GM18858 (cell line): Measurements from ENCODE around the gene SSBP2.
"Not testable (repeated sequence)": the region's sequence is repeated elsewhere in the genome, so short reads cannot be mapped to it uniquely, and the experiment has no call there.

Experiments used
- ATAC-seq: cut with Tn5 transposase; IDR thresholded peaks from one replicate; pipeline ENCODE4 v1.9.1; 2021; ENCODE audit not compliant: unreplicated experiment

The SSBP2 gene

DNA sequence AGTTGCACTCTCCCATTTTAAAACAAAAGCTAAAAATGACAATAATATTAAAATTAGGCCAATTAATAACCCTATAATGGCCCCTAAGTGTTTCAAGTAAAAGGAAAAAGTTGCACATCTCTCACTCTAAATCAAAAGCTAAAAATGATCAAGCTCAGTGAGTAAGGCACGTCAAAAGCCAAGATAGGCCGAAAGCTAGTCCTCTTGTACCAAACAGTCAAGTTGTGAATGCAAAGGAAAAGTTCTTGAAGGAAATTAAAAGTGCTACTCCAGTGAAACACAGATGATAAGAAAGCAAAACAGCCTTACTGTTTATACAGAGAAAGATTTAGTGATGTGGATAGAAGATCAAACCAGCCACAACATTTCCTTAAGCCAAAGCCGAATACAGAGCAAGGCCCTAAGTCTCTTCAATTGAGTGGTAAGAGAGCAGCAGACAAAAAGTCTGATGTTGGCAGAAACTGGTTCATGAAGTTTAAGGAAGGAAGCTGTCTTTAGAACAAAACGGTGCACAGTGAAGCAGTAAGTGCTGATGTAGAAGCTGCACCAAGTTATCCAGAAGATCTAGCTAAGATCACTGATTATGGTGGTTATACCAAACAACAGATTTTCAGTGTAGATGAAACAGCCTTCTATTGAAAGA, 212.9 kb downstream of the SSBP2 start:
- ATAC-seq: no peak

DNA sequence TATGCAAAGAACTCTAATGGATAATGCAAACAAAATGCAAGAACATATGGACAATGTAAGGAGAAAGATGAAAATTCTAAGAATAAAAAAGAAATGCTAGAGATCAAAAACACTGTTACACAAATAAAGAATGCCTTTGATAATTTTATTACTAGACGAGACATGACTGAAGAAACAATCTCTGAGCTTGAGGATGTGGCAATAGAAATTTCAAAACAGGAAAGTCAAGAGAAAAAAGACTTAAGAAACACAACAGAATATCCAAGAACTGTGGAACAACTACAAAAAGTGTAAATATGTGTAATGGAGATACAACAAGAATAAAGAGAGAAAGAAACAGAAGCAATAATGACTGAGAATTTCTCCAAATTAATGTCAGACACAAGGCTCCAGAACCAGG, 216.5 kb downstream of the SSBP2 start:
- ATAC-seq: no peak

DNA sequence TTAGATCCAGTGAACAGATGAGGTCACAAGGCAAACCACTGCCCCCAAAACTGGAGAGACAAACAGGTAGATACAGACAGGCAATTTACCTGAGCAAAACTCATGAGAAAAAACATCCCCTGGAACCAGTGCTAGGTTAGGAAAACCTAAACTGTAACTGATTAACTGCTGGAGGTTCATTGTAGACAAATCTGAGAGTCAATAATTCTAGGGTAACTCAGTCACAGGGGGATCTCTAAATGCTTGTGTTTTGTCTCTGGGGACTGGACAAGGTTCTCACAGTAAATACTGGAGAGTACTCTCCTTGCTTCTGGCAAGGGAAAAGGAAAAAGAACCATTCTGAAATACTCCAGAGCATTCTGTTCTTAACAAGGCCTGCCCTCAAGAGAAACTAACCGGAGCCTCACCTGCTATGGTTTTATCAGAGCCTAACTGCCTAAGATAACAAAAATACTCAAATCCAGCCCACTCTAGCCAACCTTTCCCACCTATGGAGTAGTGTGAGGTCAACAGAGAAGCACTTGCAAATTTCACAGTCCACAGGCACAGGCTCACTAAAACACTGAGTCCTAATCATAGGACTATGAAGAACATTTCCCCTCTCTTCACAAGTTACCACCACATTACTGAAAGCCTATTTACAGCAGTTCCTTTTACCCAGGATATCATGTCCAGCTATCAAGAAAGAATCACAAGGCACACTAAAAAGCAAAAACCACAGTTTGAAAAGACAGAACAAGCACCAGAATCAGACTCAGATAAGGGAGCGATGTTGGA, 217.1 kb downstream of the SSBP2 start:
- no peak for ATAC-seq

DNA sequence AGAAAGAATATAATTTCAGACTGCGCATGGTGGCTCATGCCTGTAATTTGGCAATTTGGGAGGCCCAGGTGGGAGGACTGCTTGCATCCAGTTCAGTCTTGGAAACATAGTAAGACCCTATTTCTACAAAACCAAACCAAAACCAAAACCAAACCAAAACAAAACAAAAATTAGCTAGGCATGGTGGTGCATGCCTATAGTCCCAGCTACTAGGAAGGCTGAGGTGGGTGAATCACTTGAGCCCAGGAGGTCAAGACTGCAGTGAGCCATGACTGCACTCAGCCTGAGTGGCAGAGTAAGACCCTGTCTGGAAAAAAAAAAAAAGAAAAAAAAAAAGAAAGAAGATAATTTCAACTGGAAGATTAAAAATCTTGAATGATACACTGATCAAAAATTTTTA, 220.0 kb downstream of the SSBP2 start:
- ATAC-seq: no peak

DNA sequence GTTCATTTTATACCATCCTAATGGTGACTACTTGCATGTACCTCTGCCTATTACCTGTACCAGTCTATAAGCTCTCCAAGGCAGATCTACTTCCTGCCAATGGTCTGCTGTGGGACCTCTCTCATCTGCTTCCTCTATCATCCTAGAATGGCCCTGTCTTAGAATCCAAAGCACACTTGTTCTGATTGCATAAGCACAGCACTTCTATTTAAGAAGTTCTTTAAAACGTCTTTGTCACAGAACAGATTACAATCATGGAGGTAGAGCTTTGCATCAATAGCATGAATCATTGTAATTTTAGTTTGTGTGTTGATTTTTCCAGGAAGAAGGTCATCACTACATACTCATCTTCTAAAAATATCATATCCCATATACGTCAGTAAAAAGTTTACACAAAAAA, 225.2 kb downstream of the SSBP2 start:
- no peak for ATAC-seq

DNA sequence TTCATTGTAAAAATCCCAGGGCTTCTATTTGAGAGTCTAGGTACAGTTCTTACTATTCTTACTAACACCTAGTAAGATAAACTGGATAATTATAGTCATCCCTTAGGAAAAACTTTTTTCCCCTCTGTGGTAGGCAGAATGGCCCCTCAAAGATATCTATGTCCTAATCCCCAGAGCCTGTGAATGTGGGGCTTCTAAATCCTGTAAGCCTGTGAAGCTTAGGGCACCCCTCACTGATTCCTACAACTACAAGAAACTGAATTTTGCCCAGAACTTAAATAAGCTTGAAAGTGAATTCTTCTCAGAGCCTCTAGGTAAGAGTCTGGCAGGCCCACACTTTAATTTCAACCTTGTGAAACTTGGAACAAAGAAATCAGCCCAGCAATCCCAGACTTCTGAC, 226.9 kb downstream of the SSBP2 start:
- no peak for ATAC-seq

DNA sequence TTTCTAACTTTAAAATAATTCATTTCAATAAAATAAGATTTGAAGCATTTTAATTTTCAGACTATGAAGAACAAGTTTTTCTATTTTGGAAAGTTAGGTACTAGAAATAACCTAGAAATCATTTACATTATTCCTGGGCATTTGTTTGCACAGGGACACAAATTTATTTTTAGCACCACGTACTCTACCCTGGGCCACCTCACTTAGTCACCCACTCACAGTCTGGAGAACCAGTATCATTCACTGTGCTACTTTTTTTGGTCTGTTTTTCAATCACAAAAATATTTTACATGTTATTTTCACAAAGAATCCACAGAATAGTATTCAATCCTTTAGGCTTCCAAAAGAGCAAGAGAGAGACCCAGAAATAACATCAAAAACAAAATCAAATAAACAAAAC, 228.3 kb downstream of the SSBP2 start:
- no peak for ATAC-seq

DNA sequence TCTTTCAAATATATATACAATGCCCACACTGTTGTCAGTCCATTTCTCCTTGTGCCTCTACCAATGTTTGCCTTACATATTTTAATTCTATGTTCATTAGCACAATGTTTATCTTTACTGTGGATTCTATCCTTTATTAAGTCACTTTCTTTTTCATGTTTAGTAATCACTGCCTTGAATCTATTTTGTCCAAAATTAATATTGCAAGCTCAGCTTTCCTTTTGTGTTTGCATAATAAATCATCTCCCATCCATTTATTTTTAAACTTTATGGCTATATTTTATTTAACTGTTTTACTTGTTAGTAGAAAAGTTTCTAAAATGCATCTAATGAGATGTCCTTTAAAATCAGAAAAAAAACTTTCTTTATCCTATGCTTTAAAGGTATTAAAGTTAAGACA, 230.1 kb downstream of the SSBP2 start:
- ATAC-seq: no peak

DNA sequence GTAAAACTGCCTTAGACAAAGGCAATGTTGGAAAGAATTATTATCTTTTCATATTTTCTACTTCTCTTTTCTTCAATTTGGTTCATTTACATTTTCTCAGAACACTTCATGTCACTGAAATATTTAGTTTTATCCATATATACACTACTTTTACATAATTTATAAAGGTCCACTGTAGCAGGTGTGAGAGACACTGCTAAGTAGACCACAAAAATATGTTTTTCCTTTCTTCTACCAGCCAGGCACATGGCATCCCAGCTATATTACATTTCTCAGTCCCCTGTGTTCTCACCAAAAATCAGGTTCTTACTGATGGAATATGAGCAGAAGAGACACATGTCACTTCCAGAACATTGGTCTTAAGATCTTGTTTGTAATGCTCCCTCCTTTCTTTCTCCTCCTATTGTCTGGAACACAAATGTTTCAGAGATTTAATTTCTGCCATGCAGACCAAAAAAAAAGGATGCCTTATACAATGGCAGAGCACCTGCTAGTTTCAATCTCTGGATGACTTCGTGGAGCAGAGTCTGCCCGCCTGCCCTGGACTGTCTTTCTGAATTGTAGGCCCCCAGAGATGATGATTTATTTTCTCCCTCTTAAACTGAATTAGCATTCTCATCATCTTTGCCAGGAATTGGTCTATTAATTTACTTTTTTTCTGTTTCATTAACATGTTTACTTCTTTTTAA, 231.5 kb downstream of the SSBP2 start:
- ATAC-seq: no peak

DNA sequence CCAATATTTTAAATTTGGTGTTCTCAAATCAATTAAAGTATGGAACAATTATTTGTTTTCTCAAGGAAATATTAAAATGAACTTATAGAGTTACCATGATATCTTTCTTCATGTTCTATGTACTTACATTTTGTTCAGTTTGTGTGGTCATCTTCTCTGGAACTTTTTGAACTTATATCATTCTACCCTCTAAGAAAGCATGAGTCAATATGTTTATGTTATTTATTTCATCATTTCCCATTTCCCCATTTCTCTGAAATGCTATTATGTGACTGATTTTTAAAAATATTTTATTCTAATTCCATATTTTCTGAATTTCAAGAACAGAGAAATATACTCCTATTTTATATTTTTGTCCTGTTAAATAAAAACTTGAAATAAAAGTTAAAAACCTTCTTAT, 233.4 kb downstream of the SSBP2 start:
- no peak for ATAC-seq

DNA sequence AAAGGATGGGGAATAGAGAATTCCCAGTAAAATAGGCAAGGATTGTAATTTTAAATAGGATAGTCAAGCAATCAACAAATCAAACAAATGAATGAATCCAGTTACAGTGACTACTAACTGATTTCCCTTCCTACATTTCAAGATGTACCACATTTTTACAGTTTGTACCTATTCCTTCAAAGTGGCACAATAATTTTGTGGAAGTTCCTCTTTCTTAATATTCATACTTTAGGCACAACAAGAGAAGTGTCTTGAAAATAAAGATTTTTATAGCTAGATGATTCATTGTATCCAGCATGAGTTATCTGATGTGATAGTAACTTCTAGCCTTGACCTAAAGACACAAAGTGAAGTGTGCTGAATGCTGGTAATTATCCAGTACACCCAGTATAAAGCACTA, 234.8 kb downstream of the SSBP2 start:
- no peak for ATAC-seq

DNA sequence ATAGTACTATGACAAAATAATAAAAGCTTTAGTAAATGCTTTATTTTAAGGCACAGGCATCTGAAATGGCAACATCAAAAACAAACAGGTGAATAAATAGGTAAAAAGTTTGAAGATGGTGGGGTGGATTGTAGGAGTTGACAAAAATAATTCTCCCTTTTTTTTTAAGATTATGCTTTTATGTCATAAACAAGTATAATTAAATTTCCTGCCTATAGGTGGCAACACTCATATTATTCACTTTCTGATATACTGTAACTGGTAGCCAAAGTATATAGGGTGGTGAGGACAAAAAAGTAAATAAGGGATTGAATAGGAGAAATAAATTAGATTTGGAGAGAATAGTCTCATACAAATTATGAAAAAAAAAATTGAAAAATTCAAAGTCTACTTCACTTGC, 236.9 kb downstream of the SSBP2 start:
- no peak for ATAC-seq

DNA sequence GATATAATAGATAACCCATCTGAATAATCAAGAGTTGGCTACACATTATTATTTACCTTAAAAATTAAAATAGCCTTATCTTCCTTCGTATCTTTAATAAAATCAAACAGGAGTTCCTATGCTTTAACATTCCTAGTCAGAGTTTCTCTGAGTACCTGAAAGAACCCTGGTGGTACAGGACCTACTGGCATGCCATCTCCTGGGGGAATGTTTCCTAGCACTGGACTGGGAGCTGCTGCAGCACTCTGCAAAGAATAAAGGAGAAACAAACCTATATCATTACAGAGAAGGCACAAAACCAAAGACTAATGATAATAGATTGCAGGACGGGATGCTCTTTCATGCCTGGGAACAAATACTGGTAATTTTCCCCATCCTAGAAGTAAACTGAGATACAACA, 237.4 kb downstream of the SSBP2 start:
- ATAC-seq: no peak

DNA sequence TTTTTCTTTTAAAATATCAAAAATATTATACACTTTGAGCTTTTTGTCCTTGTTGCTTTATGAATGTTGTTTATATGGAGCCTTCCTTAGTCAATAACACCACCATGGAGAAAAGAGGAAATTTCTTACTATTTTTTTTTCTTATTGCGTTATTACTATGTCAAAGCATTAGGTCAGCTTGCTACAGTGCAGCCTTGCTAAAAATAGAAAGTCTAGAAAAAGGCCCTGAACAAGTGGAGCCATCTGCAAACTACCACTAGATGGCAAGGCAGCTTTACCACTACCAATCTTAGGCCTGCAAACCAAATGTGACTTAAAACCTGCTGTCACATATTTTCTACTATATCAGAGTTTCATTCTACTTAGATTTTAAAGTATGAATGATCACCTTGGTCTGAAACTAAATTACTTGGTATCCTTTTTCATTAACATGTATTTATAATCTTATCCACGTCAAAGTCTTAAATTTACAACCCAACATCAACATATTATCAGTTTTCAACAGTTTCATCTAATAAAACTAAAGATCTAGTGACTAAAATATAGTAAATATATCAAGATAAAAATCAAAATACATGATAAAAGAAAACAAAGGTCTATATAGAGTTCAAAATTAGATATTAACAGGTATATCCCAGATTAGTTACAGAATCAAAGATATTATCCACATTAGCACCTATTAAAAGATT, 243.9 kb downstream of the SSBP2 start:
- ATAC-seq: peak; percentile 98

DNA sequence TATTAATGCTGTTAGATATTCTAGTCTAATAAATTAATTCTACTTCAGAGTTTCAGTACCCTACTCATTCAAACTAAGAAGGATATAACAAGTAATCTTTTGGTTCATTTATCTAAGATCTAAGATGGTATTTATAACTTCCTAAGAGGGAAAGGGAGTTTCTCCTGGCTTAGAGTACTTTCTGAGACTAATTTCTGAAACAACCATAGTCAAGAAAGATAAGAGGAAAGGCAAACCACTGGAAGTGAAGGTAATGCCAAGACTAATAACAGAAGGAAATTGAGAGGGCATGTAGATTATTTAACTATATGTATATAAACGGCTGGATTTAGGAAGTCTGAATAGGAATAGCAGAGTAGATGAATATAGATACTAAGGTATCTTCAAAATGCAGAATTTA, 244.5 kb downstream of the SSBP2 start:
- no peak for ATAC-seq

DNA sequence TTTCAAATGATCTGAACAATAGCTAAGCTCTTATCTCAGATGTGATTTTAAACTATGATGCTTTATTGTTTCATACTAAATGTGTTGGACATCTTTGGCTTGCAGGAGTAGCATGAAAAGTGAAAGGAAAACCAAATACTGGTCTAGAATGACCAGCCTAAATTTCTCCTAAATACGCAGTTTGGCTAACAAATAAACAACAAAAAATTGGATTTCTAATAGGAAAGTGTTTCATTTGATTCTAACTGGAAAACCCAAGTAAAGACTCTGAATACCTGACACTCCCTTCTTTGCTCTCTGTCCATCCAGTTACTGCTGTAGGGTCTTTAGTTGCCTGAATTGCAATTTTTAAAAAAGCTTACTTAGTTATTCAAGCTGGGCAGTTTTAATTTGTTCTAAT, 245.2 kb downstream of the SSBP2 start:
- ATAC-seq: no peak

DNA sequence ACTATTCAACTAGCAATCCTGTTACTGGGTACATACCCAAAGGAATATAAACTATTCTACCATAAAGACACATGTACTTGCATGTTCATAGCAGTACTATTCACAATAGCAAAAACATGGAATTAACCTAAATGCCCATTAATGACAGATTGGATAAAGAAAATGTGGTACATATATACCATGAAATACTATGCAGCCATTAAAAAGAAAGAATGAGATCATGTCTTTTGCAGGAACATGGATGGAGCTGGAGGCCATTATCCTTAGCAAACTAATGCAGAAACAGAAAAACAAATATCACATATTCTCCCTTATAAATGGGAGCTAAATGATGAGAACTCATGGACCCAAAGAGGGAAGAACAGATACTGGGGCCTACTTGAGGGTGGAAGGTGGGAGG, 247.3 kb downstream of the SSBP2 start:
- not testable (repeated sequence) for ATAC-seq

DNA sequence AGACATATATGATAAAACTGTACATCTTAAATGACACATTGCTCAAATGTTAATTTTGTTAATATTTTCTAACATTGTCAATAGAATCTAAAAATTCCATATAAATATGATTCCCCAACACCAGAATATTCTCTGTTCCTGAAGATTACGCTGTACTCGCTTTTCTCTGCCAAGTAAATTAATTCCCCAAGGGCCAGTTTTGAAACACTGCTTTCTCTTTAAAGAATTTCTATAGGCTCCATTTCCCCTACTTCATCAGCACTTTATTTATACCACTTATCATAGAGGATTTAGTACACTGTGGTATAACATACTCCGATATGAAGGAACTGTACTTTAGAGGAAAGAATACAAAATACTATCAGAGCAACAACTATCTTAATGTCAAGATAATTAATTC, 255.6 kb downstream of the SSBP2 start:
- ATAC-seq: no peak

DNA sequence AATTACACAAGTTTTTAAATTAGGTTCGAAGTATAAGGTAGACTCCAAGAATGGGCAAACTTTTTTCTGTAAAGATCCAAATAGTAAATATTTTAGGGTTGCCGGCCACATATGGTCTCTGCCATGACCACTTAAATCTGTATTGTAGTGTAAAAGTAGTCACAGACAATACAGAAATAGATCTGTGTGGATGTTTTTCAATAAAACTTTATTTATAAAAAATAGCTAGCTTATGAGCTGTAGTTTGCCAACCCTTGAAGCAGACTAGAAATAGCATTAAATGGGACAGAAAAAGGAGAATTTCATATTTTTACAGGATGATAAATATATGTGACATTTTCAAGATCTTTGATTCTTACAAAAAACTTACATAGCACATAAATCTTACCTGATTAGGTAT, 262.0 kb downstream of the SSBP2 start:
- no peak for ATAC-seq

DNA sequence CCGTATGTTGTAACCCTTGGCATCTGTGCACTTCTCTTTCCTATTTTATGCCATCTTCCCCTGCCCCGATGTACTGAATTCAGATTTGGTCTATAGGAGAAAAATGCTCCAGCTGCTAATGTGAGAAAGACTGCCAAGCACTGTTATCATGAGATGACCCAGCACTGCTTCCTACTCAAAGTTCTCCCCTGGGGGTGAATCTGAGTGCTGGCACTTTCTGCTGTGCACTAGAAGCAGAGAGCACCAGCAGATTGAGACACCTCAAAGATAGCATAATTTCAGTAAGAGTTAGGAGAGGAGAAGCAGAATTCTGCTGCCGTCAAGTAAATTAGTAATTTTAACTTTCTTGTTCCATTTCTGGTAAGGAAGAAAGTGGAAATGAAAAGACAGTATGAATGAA, 264.2 kb downstream of the SSBP2 start:
- ATAC-seq: no peak

DNA sequence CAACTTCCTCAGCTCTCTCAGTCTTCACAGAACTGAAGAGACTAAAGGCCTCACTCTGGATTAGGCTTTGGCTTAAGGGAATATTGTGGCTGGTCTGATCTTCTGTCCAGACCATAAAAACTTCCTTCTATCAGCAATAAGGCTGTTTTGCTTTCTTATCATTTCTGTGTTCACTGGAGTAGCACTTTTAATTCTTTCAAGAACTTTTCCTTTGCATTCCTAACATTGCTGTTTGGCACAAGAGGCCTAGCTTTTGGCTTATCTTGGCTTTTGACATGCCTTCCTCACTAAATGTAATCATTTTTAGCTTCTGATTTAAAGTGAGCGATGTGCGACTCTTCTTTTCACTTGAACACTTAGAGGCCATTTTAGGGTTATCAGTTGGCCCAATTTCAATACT, 268.3 kb downstream of the SSBP2 start:
- no peak for ATAC-seq

DNA sequence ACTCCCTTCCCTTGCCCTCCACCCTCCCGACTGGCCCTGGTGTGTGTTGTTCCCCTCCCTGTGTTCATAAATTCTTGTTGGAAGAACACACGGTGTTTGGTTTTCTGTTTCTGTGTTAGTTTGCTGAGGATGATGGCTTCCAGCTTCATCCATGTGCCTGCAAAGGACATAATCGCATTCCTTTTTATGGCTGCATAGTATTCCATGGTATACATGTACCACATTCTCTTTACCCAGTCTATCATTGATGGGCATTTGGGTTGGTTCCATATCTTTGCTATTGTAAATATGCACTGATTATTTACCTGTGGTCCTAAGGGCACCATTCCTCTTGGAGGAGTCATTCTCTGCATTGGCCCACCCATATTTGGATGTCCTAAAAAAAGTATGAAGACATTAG, 277.5 kb downstream of the SSBP2 start:
- not testable (repeated sequence) for ATAC-seq
